Measurements from ENCODE around the gene SLC35G1. TPM values are rescaled to one million over a fixed set of nuclear protein-coding genes. Genes with fewer than 3 reads are reported as not detected.

SLC35G1 gene
- total RNA-seq, 1 donor from 2014 or later: 3.4 TPM

- intact Hi-C loops (cut with DNase I): no loop called here
- no peaks in the 10 kb centered on the region for H3K4me1 ChIP-seq
- no peak overlapping the region for H3K27ac ChIP-seq
- H3K4me3 ChIP-seq: no peak overlapping the region
- H3K27me3 ChIP-seq: no peaks in the 10 kb centered on the region
- H3K36me3 ChIP-seq: no peaks in the 10 kb centered on the region
- no peak for DNase-seq (ENCODE audit: extremely low spot score in 2 of 2)
- TF ChIP-seq CTCF (IDR thresholded peaks at IDR 0.05): no peak
- TF ChIP-seq POLR2A (IDR thresholded peaks at IDR 0.05): no peak
- TF ChIP-seq POLR2AphosphoS5 (IDR thresholded peaks at IDR 0.05; ENCODE audit: insufficient read depth in 1 of 2, low read depth in 1 of 2): no peak
- H3K9me3 ChIP-seq: no peaks in the 10 kb centered on the region
These were observed 53.7 kb downstream of the SLC35G1 start for GRCh38 chr10:93947524-93947923.

- Histone ChIP-seq H3K27ac (no peak overlapping the region), H3K9me3 (no peaks in the 10 kb centered on the region), H3K36me3 (no peaks in the 10 kb centered on the region), H3K27me3 (no peaks in the 10 kb centered on the region), H3K4me3 (no peak overlapping the region), H3K4me1 (no peaks in the 10 kb centered on the region)
- TF ChIP-seq CTCF (IDR thresholded peaks at IDR 0.05) (no peak), POLR2A (IDR thresholded peaks at IDR 0.05) (no peak), POLR2AphosphoS5 (IDR thresholded peaks at IDR 0.05; ENCODE audit: insufficient read depth in 1 of 2, low read depth in 1 of 2) (no peak)
- no peak for DNase-seq (ENCODE audit: extremely low spot score in 2 of 2)
- intact Hi-C loops (cut with DNase I): no loop called here
These were observed 58.1 kb downstream of the SLC35G1 start for GRCh38 chr10:93951905-93952304.

Other genes starting within 250 kb of the SLC35G1 start
- 15.7 TPM for gene FRA10AC1, start 191.4 kb upstream of the SLC35G1 start, total RNA-seq
- gene LGI1, start 136.0 kb upstream of the SLC35G1 start, total RNA-seq: 0.74 TPM
- 13.0 TPM for gene PLCE1, start 100.0 kb downstream of the SLC35G1 start, total RNA-seq